Nephron progenitor cell (in vitro differentiated cells): ENCODE data around the gene CMSS1.
A peak's percentile ranks its signal among the peaks of the same experiment; 100 is the strongest.

Experiments
- DNase-seq: peaks from one replicate; pipeline ENCODE4 v3.0.0; 2021
- H3K27ac Mint-ChIP-seq: 2 replicates; pipeline ENCODE4 v1.8.0; 2021; ENCODE audit warnings: mild to moderate bottlenecking, moderate library complexity, mixed read lengths
- H3K27me3 Mint-ChIP-seq: 2 replicates; pipeline ENCODE4 v1.8.0; 2021; ENCODE audit warnings: mild to moderate bottlenecking, low read depth, mixed read lengths; ENCODE audit not compliant: poor library complexity
- H3K36me3 Mint-ChIP-seq: 2 replicates; pipeline ENCODE4 v1.8.0; 2021; ENCODE audit warnings: low read depth, mixed read lengths
- H3K4me1 Mint-ChIP-seq: 2 replicates; pipeline ENCODE4 v1.8.0; 2021; ENCODE audit warnings: mixed read lengths
- H3K4me3 Mint-ChIP-seq: 2 replicates; pipeline ENCODE4 v1.8.0; 2021; ENCODE audit warnings: mild to moderate bottlenecking, moderate library complexity, mixed read lengths
- H3K9me3 Mint-ChIP-seq: 2 replicates; pipeline ENCODE4 v1.8.0; 2021; ENCODE audit warnings: mild to moderate bottlenecking, moderate library complexity, mixed read lengths
- TF ChIP-seq, protein P1 (sequence below): fragments of 200-600 bp; sonication (generic); IDR thresholded peaks from 2 replicates; pipeline ENCODE4 v1.5.0; 2021; ENCODE audit warnings: antibody characterized with exemption

CMSS1 gene

DNA sequence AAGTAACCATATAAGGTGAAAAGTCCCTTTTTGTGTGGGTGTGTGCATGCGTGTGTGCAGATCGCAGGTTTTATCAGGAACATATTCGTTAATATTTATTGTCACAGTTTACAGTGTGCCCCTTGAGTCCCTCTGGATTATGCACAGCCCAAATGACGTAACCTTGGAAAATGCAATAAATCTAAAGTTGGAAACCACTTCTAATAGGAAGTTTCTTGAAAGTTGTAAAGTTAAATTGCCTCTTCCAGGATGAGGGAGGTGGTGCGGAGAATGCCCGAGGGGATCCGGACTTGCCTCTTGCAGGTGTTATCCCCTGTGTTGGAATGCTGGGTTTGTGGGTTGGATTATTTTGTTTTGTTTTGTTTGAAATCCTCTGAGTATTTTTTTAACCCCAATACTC, 143.3 kb downstream of the CMSS1 start:
- no peaks in the 10 kb centered on the region for H3K9me3 Mint-ChIP-seq
- H3K36me3 Mint-ChIP-seq = peaks cover 11% of the 10 kb centered on the region
- H3K4me3 Mint-ChIP-seq = no peak overlapping the region
- TF ChIP-seq, protein P1, sequence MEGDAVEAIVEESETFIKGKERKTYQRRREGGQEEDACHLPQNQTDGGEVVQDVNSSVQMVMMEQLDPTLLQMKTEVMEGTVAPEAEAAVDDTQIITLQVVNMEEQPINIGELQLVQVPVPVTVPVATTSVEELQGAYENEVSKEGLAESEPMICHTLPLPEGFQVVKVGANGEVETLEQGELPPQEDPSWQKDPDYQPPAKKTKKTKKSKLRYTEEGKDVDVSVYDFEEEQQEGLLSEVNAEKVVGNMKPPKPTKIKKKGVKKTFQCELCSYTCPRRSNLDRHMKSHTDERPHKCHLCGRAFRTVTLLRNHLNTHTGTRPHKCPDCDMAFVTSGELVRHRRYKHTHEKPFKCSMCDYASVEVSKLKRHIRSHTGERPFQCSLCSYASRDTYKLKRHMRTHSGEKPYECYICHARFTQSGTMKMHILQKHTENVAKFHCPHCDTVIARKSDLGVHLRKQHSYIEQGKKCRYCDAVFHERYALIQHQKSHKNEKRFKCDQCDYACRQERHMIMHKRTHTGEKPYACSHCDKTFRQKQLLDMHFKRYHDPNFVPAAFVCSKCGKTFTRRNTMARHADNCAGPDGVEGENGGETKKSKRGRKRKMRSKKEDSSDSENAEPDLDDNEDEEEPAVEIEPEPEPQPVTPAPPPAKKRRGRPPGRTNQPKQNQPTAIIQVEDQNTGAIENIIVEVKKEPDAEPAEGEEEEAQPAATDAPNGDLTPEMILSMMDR = no peak
- H3K27me3 Mint-ChIP-seq = peaks cover 2% of the 10 kb centered on the region
- DNase-seq = peak; percentile 5
- no peak overlapping the region for H3K27ac Mint-ChIP-seq
- peaks cover 23% of the 10 kb centered on the region for H3K4me1 Mint-ChIP-seq

DNA sequence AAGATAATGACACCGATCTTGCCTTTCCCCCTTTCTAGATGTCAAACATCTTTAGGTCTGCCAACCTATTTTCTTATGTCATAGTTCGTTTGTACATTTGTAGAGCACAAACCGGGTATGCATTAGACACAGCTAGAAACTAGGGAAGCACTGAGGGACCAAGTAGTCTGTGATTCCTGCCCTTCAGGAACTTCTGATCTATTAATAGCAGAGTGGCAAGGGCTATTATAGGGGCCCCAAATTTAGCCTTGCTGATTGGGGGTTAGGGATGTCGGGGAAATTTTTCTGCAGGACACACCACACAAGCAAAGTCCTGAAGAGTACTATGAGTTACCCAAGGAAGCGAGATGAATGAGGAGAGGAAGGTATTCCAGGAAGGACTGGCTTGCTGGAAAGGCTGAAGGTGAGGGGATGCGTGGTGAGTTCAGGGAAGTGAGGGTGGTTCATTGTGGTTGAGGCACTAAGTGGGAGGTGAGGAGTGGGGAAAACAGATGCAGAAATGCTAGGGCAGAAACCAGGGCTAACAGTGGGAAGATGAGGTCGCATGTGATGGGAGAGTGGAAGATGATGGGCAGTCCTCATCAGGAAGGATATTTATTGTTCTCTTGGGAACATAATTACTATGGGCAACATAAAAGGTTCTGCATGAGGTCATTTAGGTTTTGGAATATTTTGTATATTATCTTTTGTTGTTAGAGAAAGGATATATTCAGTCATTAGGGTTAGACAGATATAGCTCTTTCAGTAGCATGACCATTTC, 144.3 kb downstream of the CMSS1 start:
- Mint-ChIP-seq H3K36me3 (peaks cover 11% of the 10 kb centered on the region), H3K4me3 (no peak overlapping the region), H3K4me1 (peaks cover 23% of the 10 kb centered on the region), H3K27ac (no peak overlapping the region), H3K27me3 (peaks cover 2% of the 10 kb centered on the region), H3K9me3 (no peaks in the 10 kb centered on the region)
- DNase-seq = no peak
- TF ChIP-seq, protein P1 = no peak

DNA sequence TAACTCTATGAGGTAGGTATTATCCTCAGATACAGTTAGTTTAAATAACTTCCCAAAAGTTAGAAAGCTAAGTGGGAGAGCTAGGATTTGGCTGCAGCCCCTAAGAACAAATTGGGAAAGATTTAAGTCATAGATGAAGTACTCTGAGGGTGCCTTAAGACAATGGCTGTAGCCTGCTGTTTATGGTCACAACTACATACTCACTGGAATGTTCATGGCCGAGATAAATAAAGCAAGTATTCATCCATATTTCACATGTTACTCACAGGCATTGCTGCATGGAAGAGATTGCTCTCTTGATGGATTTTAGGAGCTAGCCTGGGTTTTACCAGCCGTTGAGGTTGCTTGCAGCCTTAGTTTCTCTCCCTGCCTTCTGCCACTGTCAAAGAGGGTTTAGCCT, 145.0 kb downstream of the CMSS1 start:
- H3K36me3 Mint-ChIP-seq = peaks cover 16% of the 10 kb centered on the region
- no peak for DNase-seq
- H3K27ac Mint-ChIP-seq = no peak overlapping the region
- H3K27me3 Mint-ChIP-seq = peaks cover 2% of the 10 kb centered on the region
- H3K9me3 Mint-ChIP-seq = no peaks in the 10 kb centered on the region
- no peak overlapping the region for H3K4me3 Mint-ChIP-seq
- H3K4me1 Mint-ChIP-seq = peaks cover 23% of the 10 kb centered on the region
- TF ChIP-seq, protein P1 = no peak

DNA sequence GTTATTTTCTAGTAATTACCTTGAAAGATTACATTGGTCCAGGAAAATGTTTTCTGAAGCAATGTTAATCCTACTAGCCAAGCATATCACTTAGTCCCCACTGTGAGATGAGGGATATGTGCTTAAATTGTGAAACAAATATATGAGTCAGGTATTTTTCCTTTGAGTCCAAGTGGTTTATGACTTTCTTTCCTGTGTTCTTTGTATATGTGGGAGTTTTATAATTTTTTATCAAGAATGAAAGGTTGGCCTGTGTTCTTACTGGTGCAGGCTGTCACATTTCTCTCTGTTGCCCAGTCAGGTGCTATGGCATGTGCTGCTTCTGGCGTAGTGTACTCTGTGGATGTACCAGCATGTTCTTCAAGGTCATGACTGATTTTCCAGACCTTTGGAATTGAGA, 147.4 kb downstream of the CMSS1 start:
- no peak for DNase-seq
- TF ChIP-seq, protein P1 = no peak

DNA sequence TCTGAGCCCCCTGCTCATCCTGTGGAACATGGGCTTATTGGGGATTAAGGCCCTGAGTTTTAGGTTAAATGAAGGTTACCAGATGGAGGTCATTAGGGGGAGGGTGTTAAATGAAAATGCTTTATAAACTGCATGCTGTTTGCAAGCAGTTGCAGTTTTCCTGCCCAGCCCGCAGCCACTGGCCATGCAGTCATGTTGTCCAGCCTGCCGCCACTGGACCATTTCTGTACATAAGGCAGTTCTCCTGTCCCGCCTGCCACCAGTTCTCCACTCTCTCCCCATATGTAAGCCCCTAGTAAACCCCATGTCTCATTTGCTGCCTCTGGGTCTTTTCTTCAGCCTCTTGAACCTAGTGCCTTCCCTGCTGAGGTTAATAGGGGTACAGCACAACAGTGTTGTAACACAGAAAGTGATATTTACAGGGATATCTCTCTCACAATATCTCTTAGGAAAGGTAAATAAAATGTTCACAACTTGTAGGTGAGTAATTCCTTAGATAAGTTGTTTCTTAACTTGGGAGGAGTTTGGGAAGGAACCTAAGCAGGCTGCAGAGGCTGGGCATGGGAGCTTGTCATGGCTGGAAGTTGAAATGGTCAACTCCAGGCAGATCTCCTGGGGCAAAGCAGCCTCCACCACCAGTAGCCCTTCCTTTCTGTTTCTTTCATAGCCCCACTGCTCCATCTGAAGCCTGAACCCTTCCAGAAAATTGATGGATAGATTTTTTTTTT, 148.2 kb downstream of the CMSS1 start:
- peaks cover 26% of the 10 kb centered on the region for H3K4me1 Mint-ChIP-seq
- no peaks in the 10 kb centered on the region for H3K9me3 Mint-ChIP-seq
- H3K36me3 Mint-ChIP-seq = peaks cover 16% of the 10 kb centered on the region
- DNase-seq = no peak
- H3K4me3 Mint-ChIP-seq = no peak overlapping the region
- peaks cover 2% of the 10 kb centered on the region for H3K27me3 Mint-ChIP-seq
- H3K27ac Mint-ChIP-seq = peak overlapping the region; percentile 17
- TF ChIP-seq, protein P1 = no peak

More for the DNA sequence above, 147.4 kb downstream of the CMSS1 start:
- H3K27me3 Mint-ChIP-seq = peaks cover 2% of the 10 kb centered on the region
- H3K27ac Mint-ChIP-seq = no peak overlapping the region
- H3K36me3 Mint-ChIP-seq = peaks cover 16% of the 10 kb centered on the region
- no peak overlapping the region for H3K4me3 Mint-ChIP-seq
- peaks cover 31% of the 10 kb centered on the region for H3K4me1 Mint-ChIP-seq
- no peaks in the 10 kb centered on the region for H3K9me3 Mint-ChIP-seq
